T1000 (cell line): ENCODE data around the gene SHB.
"Not testable (repeated sequence)": the region's sequence is repeated elsewhere in the genome, so short reads cannot be mapped to it uniquely, and the experiment has no call there.

Experiments used
- DNase-seq: peaks from one replicate; lab custom pipeline; 2025; ENCODE audit warnings: mixed read lengths; lab: John Stamatoyannopoulos, UW

The SHB gene

GRCh38 chr9:37969558-37970300 is 99.3 kb downstream of the SHB start:
- DNase-seq = no peak

- no peak for DNase-seq
Observed at GRCh38 chr9:37969130-37969529, 99.9 kb downstream of the SHB start.

GRCh38 chr9:37968228-37968701 is 100.8 kb downstream of the SHB start:
- DNase-seq = no peak

- no peak for DNase-seq
Observed at GRCh38 chr9:37967761-37968080, 101.3 kb downstream of the SHB start.

GRCh38 chr9:37967014-37967760 is 101.8 kb downstream of the SHB start:
- no peak for DNase-seq

- no peak for DNase-seq
Observed at GRCh38 chr9:37966412-37967013, 102.5 kb downstream of the SHB start.

- not testable (repeated sequence) for DNase-seq
Observed at GRCh38 chr9:37965676-37966345, 103.2 kb downstream of the SHB start.

GRCh38 chr9:37965116-37965515 is 103.9 kb downstream of the SHB start:
- no peak for DNase-seq

GRCh38 chr9:37964740-37965081 is 104.3 kb downstream of the SHB start:
- no peak for DNase-seq

GRCh38 chr9:37963936-37964739 is 104.9 kb downstream of the SHB start:
- DNase-seq = no peak

- no peak for DNase-seq
Observed at GRCh38 chr9:37961351-37961750, 107.7 kb downstream of the SHB start.

GRCh38 chr9:37960631-37961030 is 108.4 kb downstream of the SHB start:
- no peak for DNase-seq

- DNase-seq = no peak
Observed at GRCh38 chr9:37959976-37960375, 109.1 kb downstream of the SHB start.

GRCh38 chr9:37958154-37958553 is 110.9 kb downstream of the SHB start:
- no peak for DNase-seq

- no peak for DNase-seq
Observed at GRCh38 chr9:37957664-37957953, 111.4 kb downstream of the SHB start.

- no peak for DNase-seq
Observed at GRCh38 chr9:37956904-37957663, 111.9 kb downstream of the SHB start.

- no peak for DNase-seq
Observed at GRCh38 chr9:37956423-37956820, 112.6 kb downstream of the SHB start.

GRCh38 chr9:37955781-37956422 is 113.1 kb downstream of the SHB start:
- DNase-seq = no peak

- DNase-seq = no peak
Observed at GRCh38 chr9:37954581-37954981, 114.4 kb downstream of the SHB start.

GRCh38 chr9:37953775-37954437 is 115.1 kb downstream of the SHB start:
- peak; percentile 72 for DNase-seq
